GM21723 (cell line): ENCODE data around the gene TK2.
A peak's percentile ranks its signal among the peaks of the same experiment; 100 is the strongest.

Source experiments
- ATAC-seq: cut with Tn5 transposase; IDR thresholded peaks from one replicate; pipeline ENCODE4 v1.9.1; 2021; ENCODE audit warnings: mild to moderate bottlenecking, moderate library complexity; ENCODE audit not compliant: unreplicated experiment

Gene TK2

GRCh38 chr16:66547101-66547989 is 2.6 kb downstream of the TK2 start:
- no peak for ATAC-seq

- ATAC-seq: no peak
Measured at GRCh38 chr16:66544016-66544757, 5.7 kb downstream of the TK2 start.

DNA sequence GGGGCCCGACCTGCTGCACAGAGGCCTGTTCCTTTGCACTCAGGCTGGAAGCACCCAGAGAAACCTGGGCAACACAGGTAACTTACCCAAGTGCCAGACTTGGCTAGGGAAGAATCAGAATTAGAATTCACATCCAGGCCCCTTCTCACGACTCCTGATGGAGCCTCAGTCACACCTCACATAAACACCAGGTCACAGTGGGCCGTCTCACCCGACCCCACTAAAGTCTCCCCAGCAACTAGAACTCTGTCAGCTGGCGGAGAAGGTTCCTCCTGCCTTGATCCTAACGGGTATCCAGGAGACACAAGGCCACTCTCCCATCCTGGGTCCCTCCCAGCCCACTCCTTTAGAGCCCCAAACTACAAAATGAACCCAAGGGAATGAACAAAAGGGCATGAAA is 6.4 kb downstream of the TK2 start:
- no peak for ATAC-seq

DNA sequence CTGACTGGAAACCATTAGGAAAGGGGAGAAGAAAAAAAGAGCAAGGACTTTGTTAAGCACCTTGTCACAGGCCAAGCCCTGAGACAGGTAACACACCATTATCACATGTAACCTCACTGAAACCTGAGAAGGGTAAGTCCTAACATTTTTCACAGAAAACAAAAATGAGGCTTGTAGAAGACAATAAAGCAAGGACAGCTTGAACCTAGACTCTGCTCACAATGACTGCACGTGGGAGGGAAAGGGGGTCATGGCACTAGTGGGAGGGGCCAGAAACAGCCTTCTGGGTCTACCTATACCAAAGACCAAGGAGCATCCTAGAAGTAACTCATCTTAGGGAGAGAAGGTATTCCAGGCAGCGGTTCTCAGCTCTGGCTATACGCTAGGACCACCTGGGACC is 7.5 kb downstream of the TK2 start:
- ATAC-seq: no peak

DNA sequence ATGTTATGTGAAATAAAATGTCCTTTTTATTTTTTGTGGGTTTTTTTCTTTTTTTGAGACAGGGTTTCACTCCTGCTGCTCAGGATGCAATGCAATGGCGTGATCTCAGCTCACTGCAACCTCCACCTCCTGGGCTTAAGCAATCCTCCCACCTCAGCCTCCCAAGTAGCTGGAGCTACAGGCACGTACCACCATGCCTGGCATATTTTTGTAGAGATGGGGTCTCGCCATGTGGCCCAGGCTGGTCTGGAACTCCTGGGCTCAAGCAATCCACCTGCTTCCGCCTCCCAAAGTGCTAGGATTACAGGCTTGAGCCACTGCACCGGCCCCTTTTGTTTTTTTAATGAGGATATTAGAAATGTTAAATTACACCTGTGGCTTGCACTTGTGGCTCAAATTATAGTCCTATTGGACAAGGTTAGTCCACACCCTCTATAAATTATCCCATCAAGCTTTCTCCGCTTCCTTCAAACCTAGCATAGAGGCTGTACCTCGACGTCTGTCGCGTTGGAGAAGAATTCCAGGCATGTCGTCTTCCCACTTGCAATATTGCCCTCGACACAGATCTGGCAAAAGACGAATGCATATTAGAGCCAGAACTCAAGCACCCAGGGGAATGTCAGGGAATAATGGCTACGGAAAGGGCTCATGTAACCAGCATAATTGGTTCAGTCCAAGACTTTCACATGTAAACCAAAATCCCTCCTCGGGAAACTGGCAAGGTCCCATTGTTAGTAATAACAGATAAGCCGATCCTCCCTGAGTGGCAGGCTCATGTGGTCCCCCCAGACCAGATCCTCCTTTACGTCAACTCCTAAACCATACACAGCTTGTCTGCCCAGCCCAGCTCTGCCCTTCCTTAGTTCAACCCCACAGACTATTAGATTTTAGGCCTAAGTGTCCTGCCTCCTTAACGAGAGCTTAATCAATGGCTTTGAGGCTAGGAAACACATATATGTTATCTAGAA is 8.2 kb downstream of the TK2 start:
- ATAC-seq: no peak

DNA sequence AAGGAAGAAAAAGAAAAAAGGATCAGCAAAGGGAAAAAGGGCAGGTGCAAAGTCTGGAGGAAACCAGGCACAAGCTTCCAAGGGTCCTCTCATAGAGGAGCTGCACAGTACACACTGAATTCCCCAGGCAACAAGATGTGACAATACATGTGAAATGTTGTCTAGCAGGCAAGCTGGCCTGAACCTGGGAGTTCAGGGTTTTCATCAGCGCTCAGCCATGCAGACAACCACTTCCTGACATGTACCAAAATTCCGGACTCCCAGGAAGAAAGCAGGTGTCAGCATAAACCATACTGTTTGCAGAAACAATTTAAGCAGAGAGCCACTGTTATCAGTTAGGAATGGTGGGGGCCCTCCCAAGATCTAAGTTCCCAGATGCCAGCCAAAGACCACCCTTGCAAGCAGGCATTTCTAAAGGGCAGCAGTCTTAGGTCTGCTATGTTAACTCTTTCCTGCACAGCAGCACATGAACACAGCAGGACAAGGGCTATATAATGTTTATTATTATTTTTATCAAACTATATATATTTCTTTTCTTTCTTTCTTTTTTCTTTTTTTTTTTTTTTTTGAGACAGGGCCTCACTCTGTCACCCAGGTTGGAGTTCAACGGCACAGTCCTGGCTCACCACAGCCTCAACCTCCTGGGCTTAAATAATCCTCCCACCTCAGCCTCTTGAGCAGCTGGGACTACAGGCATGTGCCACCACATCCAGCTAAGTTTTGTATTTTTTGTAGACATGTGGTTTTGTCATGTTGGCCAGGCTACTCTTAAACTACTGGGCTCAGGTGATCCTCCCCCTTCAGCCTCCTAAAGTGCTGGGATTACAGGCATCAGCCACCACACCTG is 10.1 kb downstream of the TK2 start:
- peak; percentile 85 for ATAC-seq

DNA sequence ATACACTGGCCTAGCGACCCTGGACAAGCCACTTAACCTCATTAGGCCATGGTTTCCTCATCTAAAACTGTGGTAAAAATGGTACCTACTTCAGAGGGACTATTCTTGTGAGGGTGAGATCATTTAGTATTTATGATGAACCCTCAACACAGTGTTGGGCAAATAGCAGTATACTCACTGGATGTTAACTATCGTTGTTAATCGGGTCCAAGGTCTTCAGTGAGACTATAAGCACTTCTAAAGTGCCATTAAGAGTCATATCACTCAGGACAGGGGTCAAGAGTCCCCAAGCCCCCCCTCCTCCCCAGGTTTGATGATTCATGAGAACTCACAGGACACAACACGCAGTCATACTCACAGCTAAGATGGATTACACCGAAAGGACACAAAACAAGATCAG is 11.0 kb downstream of the TK2 start:
- no peak for ATAC-seq

DNA sequence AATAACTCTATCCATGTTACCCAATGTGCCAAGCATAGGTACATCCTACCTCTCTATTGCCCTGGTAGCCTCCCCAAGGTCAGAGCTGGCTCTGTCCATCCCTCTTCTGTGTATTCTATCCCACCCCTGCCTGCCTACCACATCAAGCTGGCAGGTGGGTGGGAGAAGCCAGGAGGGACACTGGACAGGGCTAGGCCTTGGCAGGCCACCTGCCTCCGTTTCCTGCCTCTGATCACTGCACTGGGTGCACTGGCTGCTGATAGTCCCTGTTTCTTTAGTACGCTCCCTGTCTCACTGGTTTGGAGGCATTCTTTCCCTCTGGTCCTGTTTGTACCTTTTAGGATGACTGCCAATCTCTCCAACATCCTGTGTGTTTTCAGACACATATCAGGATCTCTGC is 12.7 kb downstream of the TK2 start:
- no peak for ATAC-seq

DNA sequence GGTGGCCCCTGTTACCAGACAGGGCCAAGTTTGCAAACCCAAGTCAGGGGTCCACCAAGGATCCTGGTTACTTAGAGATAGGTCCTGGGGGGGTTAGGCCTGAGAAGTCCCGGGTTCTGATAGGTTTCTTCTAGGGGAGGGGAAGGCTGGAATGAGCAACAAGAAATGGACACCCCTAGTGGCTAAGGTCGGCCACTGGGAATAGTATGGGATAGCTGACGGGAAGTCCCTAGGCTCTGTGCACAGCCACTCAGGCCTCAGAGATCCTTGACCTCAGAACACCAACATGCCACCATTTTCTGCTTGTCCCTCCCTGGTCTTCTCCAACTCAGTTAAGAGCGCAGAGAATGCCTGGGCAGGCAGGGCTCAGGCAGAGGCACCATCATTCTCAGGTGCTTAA is 13.4 kb downstream of the TK2 start:
- ATAC-seq: no peak

GRCh38 chr16:66534376-66534799 is 15.5 kb downstream of the TK2 start:
- no peak for ATAC-seq

DNA sequence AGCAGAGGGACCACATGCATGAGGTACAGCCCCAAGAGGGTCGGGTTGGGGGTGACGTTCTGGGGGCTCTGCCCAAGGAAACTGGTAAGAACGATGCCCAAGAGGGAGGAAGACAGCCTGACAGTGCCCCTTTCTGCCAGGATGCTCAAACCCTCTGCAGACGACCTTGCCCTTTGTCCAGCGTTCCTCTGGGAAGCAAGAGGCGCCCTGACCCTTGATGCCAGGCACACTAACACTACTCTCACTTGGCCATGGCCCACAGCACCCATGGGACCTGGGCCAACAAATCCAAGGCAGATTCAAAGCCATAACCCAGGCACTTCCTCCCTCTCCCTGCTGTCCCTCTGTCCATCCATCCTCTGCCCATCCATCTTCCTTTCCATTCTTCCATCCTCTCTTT is 20.4 kb downstream of the TK2 start:
- ATAC-seq: no peak

DNA sequence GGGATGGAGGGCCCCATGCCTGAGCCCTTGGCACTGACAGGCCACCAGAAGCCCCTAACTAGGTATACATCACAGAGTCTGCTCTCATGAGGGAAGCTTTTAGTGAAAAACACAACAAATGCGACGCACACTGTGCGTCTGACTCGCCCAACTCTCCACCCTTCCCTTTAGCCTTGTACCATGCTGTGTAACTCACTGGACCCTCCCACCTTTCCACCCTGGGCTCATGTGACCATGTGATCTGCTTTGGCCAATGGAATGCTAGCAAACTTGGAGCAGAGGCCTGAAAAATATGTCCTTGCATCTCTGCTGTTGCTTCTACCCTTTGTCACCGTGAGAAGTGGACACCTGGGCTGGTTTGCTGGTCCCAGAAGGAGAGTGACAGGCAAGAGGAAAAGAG is 21.6 kb downstream of the TK2 start:
- no peak for ATAC-seq

GRCh38 chr16:66525396-66526180 is 24.3 kb downstream of the TK2 start:
- no peak for ATAC-seq

GRCh38 chr16:66524601-66525164 is 25.2 kb downstream of the TK2 start:
- ATAC-seq: peak; percentile 64

GRCh38 chr16:66523861-66524354 is 26.0 kb downstream of the TK2 start:
- ATAC-seq: peak; percentile 45

DNA sequence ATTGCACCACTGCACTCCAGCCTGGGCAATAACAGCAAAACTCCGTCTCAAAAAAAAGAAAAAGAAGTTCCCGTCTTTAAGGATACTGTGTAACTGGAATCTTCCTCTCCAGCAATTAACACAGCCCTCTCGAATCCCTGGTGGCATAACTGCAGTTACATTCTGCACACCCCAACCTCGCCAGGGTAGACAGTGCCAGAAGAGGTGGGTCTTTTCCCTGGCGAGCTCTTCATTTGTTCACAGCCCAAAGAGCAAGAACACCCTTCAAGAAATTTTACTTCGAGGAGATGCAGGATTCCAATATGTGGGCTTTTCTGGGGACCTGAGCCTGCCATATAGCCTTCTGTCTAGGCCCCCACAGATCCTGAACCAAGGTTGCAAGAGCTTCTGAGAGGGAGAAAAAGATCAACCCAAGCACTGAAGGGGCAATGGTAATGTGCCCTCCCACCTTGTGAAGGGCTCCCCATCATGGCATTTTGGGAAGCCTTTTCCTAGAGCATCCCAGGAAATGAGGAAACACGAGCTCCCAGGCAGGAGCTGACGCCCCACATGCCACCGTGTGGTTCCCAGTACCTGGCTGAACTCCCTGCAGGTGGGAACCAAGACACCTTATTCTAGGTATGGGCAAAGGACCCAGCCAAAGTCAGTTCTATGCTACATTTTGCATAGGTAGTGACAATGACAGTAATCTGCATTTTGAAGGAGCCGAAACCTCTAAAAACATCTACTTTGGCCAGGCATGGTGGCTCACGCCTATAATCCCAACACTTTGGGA is 26.9 kb downstream of the TK2 start:
- no peak for ATAC-seq

DNA sequence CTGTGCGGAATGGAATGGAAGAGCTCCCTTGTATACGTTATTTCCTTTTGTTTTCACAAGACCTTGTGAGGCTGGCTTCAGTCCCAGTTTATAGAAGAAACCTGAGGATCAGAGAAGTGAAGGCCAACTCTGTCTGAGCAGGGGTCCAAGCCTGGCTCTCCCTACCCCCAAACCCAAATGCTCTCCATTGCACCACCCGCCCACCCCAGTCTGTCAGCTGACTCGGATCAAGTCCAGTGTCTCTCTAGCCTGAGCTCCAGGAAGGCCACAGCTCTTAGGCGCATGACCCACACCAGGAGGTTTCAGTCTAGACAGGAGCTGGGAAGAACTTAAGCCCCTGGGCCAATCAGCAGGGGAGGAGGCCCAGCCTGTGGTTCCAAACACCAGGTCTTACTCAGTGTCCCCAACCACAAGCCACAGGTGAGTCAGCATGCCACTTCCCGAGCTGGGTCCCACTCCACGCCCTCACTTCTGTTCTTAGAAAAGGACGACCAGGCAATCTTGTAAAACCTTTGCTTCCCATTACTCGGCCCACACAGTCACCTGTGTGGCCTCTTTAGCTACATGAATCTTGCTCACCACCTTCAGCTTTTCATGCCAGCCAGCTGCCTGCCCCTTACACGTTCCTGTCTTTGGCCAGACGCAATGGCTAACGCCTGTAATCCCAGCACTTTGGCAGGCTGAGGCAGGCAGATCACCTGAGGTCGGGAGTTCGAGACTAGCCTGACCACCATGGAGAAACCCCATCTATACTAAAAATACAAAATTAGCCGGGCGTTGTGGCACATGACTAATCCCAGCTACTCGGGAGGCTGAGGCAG is 27.8 kb downstream of the TK2 start:
- peak; percentile 59 for ATAC-seq
